Activated CD4-positive, CD25-positive, alpha-beta regulatory T cell treated with anti-CD3 and anti-CD28 coated beads, Interleukin-2, amount 50 U/mL, for 16 hours (primary cell): Measurements from ENCODE around the gene CRACR2A.

Source experiments
- DNase-seq: peaks from one replicate; pipeline ENCODE4 v3.0.0-alpha.2; 2020; ENCODE audit warnings: low read depth, low spot score

CRACR2A gene

DNA sequence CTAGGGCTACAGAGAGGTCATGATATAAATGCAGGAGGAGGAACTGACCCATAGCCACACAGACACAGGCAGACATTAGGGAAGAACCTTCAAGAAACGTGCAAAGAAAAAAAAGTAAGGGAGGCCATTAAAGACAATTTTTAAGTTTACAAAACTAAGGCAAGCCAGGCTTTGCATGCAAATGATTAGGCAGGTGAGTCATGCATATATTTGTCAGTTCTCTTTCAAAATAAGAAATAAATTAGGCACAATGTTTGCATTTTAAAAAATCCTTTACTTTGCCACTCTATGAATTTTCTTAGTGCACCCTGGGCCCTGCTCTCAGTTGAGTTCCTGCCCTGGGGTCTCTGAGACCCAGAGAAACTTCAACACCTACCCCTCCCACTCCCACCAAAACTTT lies 186.9 kb downstream of the CRACR2A start:
- DNase-seq = no peak
